Esophagus squamous epithelium (tissue), 5 donors: ENCODE data around the gene SMYD3. TPM values are rescaled to one million over a fixed set of nuclear protein-coding genes. Genes with fewer than 3 reads are reported as not detected.

Experiments used
- DNase-seq: peaks from one replicate; lab custom pipeline; 2025; lab: John Stamatoyannopoulos, UW
- H3K27ac ChIP-seq, 4 donors: fragments of 200-600 bp; sonication (generic); one replicate each; pipeline ENCODE4 v1.5.1; 2016 to 2019; ENCODE audit warnings: mild to moderate bottlenecking in 1 of 4
- H3K27me3 ChIP-seq, 4 donors: fragments of 200-600 bp; sonication (generic); 1 replicate in 3 of 4; 2 replicates in 1 of 4; pipeline versions ENCODE4 v1.5.1 to v1.6.0; 2017 to 2021; ENCODE audit warnings: antibody characterized with exemption in 1 of 4
- H3K36me3 ChIP-seq, 3 donors: fragments of 200-600 bp; sonication (generic); one replicate each; pipeline ENCODE4 v1.5.1; 2016 to 2019
- H3K4me1 ChIP-seq, 3 donors: fragments of 200-600 bp; sonication (generic); one replicate each; pipeline ENCODE4 v1.5.1; 2017 to 2019
- H3K4me3 ChIP-seq, 4 donors: fragments of 200-600 bp; sonication (generic); 1 replicate in 3 of 4; 2 replicates in 1 of 4; pipeline ENCODE4 v1.5.1; 2016 to 2019; ENCODE audit warnings: mild to moderate bottlenecking in 2 of 4, moderate library complexity in 1 of 4
- H3K9me3 ChIP-seq, 3 donors: fragments of 200-600 bp; sonication (generic); one replicate each; pipeline ENCODE4 v1.5.1; 2016 to 2019
- POLR2A ChIP-seq, 4 donors: fragments of 450-650 bp; IDR thresholded peaks; one replicate each; pipeline ENCODE4 v1.6.1; 2017; ENCODE audit warnings: antibody characterized with exemption in 4 of 4, mild to moderate bottlenecking in 4 of 4, moderate library complexity in 3 of 4
- WGBS, 2 donors: methylation state at CpG; one replicate each; pipeline ENCODE4 v1.1.5; 2018; 5-methylcytosine and 5-hydroxymethylcytosine counted together
- intact Hi-C: fragments of 100-400 bp; cut with DNase I; formaldehyde crosslinking; loops from one replicate; pipeline ENCODE4 v1.15.0; 2022
- total RNA-seq, 4 donors: library from RNA; depleted of rRNA; stranded (reverse); fragments of >200 nt; gene quantifications; one replicate each; pipeline ENCODE4 v1.1.0, GENCODE V29; 2016
- TF ChIP-seq, protein P1 (sequence below), 6 experiments: fragments of 450-650 bp in 4 of 6; fragments of 200-600 bp in 2 of 6; sonication (generic) in 2 of 6; IDR thresholded peaks; one replicate each; pipeline ENCODE4 v1.5.1; 2016 to 2019; ENCODE audit warnings: antibody characterized with exemption in 6 of 6, mild to moderate bottlenecking in 4 of 6, moderate library complexity in 4 of 6
- donor health status: DM: yes; HTN: yes; CAD: no.

SMYD3 gene
- total RNA-seq, 4 donors from 2014 or later = 8.4 to 15.8 (median 11.5) TPM

DNA sequence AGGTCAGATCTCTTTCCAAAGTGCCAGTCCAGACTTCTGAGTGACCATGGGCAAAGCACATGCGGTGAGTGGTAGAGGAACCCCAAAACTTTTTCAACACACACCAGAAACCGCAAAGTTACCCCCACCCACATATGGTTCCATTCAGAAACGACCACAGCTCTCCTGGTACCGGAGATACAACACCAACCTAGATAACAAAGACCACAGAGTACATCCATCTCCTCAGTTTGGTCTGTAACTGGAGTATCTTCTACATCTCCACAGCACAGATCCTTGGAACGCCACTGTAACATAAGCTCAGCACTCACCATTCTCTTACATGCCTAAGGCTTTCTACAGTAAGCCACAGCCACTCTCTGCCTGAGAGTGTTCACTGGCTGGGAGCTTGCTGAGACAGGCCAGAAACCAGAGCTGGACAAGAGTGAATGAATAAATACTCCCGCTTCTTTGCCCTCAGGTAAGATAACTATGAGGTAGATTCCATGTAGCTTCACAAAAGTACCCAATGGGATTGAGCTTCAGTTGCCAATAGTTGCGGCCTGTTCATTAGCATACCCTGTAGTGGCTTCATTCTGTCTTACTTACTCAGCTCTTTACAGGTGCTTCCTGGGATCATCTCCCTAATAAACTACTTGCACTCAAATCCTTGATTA, 81.8 kb downstream of the SMYD3 start:
- 61 to 80% methylated on average over 7 of the region's 7 CpGs for WGBS, 2 donors
- no peak for DNase-seq
- intact Hi-C loops = no loop called here

DNA sequence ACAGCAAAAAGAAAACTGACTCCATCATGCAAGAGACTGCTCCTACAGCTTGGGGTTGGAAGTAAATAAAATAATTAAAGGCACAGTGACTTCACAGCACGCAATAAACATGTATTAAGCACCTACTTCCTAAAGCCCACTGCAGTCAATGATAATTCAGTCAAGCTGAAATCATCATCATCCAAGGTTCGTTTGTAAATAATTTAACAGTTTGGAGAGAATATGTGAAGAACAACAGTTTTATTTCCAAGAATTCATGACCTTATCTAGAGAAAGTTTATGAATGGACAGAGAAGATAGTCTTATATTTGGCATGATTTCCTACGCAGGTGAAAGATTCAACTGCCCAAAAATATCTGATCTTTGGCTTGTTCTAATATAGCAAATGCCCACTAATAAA, 86.8 kb downstream of the SMYD3 start:
- no peaks in the 10 kb centered on the region for H3K4me1 ChIP-seq
- intact Hi-C loops = no loop called here
- no peak for DNase-seq
- WGBS, 2 donors = 87 to 89% methylated on average over 3 of the region's 3 CpGs
- no peak overlapping the region for H3K4me3 ChIP-seq
- H3K27me3 ChIP-seq = no peaks in the 10 kb centered on the region
- H3K9me3 ChIP-seq = peaks cover 0 to 11% (median 0%) of the 10 kb centered on the region in 3 donors
- no peak overlapping the region for H3K27ac ChIP-seq
- no peak for TF ChIP-seq POLR2A (IDR thresholded peaks at IDR 0.05)
- TF ChIP-seq, protein P1, sequence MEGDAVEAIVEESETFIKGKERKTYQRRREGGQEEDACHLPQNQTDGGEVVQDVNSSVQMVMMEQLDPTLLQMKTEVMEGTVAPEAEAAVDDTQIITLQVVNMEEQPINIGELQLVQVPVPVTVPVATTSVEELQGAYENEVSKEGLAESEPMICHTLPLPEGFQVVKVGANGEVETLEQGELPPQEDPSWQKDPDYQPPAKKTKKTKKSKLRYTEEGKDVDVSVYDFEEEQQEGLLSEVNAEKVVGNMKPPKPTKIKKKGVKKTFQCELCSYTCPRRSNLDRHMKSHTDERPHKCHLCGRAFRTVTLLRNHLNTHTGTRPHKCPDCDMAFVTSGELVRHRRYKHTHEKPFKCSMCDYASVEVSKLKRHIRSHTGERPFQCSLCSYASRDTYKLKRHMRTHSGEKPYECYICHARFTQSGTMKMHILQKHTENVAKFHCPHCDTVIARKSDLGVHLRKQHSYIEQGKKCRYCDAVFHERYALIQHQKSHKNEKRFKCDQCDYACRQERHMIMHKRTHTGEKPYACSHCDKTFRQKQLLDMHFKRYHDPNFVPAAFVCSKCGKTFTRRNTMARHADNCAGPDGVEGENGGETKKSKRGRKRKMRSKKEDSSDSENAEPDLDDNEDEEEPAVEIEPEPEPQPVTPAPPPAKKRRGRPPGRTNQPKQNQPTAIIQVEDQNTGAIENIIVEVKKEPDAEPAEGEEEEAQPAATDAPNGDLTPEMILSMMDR (IDR thresholded peaks at IDR 0.05) = no peak
- H3K36me3 ChIP-seq = no peaks in the 10 kb centered on the region

More for the DNA sequence above, 81.8 kb downstream of the SMYD3 start:
- TF ChIP-seq POLR2A (IDR thresholded peaks at IDR 0.05) = no peak
- TF ChIP-seq, protein P1 (IDR thresholded peaks at IDR 0.05) = no peak
- Histone ChIP-seq H3K36me3 (no peaks in the 10 kb centered on the region), H3K9me3 (no peaks in the 10 kb centered on the region), H3K27ac (no peak overlapping the region), H3K4me3 (no peak overlapping the region), H3K27me3 (no peaks in the 10 kb centered on the region), H3K4me1 (no peaks in the 10 kb centered on the region)

DNA sequence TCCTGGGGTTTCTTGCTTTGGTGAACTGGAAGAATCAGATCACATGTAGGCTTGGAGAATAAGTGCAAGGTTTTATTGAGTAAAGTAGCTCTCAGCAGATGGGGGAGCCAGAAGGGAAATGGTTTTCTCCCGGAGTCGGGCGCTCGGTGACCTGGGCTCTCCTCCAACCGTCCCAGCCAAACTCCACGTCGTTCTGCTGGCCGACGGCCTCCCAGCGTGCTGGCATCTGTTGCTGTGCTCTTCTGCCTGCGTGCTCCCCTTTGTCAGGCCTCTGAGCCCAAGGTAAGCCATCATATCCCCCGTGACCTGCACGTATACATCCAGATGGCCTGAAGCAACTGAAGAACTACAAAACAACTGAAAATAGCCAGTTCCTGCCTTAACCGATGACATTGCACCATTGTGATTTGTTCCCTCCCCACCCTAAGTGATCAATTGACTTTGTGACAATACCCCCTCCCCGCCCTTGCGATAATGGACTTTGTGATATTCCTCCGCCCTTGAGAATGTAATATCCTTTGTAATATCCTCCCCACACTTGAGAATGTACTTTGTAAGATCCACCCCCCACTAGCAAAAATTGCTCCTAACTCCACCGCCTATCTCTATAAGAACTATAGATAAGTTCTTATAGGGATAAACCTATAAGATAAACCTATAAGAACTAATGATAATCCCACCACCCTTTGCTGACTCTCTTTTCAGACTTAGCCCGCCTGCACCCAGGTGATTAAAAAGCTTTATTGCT, 88.3 kb downstream of the SMYD3 start:
- H3K27ac ChIP-seq = no peak overlapping the region
- no peak for DNase-seq
- H3K4me1 ChIP-seq = no peaks in the 10 kb centered on the region
- no peak for TF ChIP-seq POLR2A (IDR thresholded peaks at IDR 0.05)
- TF ChIP-seq, protein P1 (IDR thresholded peaks at IDR 0.05) = no peak
- intact Hi-C loops = no loop called here
- H3K27me3 ChIP-seq = no peaks in the 10 kb centered on the region
- WGBS, 2 donors = 95 to 96% methylated on average over 17 to 19 of the region's 19 CpGs
- H3K36me3 ChIP-seq = no peaks in the 10 kb centered on the region
- H3K9me3 ChIP-seq = peaks cover 0 to 11% (median 0%) of the 10 kb centered on the region in 3 donors
- H3K4me3 ChIP-seq = no peak overlapping the region

DNA sequence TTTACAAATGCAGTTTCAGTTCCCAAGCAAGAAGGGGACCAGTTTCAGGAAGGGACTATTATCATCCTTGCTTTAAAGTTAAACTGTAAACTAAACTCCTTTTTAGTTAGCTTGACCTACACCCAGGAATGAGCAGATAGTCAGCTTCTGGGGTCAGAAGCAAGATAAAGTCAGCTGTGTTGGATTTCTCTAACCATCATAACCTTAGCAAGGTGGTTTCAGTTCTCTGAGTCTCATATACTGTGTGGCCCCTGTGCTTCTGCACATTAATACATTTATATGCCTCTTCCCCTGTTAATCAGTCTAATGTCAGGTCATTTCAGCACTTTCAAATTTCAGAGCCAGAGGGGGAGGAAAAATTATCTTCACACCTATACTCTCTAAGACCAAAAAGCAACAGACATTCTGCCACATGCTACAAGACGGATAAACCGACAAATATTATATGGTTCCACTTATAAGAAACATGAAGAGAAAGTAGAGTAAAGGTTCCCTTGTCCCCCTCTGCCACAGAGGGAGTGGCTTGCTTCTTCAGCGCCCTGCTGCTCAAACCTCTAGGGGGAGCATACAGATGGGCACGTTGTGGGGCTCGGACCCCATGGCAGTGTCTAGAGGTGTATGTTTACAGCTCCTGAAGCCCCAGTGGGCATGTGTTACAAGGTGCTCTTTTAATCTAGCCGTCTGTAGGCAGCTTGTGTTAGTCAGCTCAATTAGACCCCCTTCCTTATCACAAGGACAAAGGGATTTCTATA, 89.1 kb downstream of the SMYD3 start:
- H3K9me3 ChIP-seq = peaks cover 0 to 11% (median 0%) of the 10 kb centered on the region in 3 donors
- H3K36me3 ChIP-seq = no peaks in the 10 kb centered on the region
- H3K4me1 ChIP-seq = no peaks in the 10 kb centered on the region
- intact Hi-C loops = no loop called here
- no peaks in the 10 kb centered on the region for H3K27me3 ChIP-seq
- DNase-seq = no peak
- TF ChIP-seq POLR2A (IDR thresholded peaks at IDR 0.05) = no peak
- TF ChIP-seq, protein P1 (IDR thresholded peaks at IDR 0.05) = no peak
- H3K27ac ChIP-seq = no peak overlapping the region
- 90 to 98% methylated on average over 4 to 6 of the region's 6 CpGs for WGBS, 2 donors
- no peak overlapping the region for H3K4me3 ChIP-seq
